ENCODE results near the gene APRT.

APRT gene

GRCh38 chr16:88842308-88842756, 30.6 kb upstream of the APRT start:
- H3K4me2 ChIP-seq (ENCODE audit: low read length, poor library complexity, severe bottlenecking) = no peak overlapping the region
- no peak overlapping the region for H2BK15ac ChIP-seq (ENCODE audit: low read depth, poor library complexity, severe bottlenecking)
- H4K91ac ChIP-seq (ENCODE audit: low read length) = no peak overlapping the region
- 88% methylated on average over 15 of the region's 15 CpGs for WGBS
- no peaks in the 10 kb centered on the region for H3K9me3 ChIP-seq (ENCODE audit: control insufficient read depth, low read length)
- H2AK5ac ChIP-seq (ENCODE audit: low read length, severe bottlenecking) = no peak overlapping the region
- H3K36me3 ChIP-seq (ENCODE audit: control insufficient read depth in 1 of 2, insufficient read depth in 2 of 2, low read depth in 1 of 2, low read length in 2 of 2) = peaks cover 39 to 71% of the 10 kb centered on the region in 2 experiments
- H3K4me1 ChIP-seq (ENCODE audit: control insufficient read depth, insufficient read depth, low read depth, low read length) = no peaks in the 10 kb centered on the region
- no peak overlapping the region for H3K4me3 ChIP-seq (ENCODE audit: insufficient read depth in 1 of 2, low read depth in 1 of 2, low read length in 2 of 2)
- H3K14ac ChIP-seq (ENCODE audit: low read length in 2 of 2) = no peak overlapping the region
- H2BK120ac ChIP-seq (ENCODE audit: low read depth, low read length) = no peak overlapping the region
- H2AFZ ChIP-seq (ENCODE audit: low read depth, low read length) = no peak overlapping the region
- no peaks in the 10 kb centered on the region for H3K27me3 ChIP-seq (ENCODE audit: control insufficient read depth in 1 of 2, insufficient read depth in 1 of 2, low read length in 2 of 2)
- no peak for DNase-seq
- H3K18ac ChIP-seq (ENCODE audit: low read depth in 1 of 2, low read length in 2 of 2) = no peak overlapping the region
- peaks cover 13% of the 10 kb centered on the region for H3K79me1 ChIP-seq (replicated peaks; ENCODE audit: low read length, poor library complexity, severe bottlenecking)
- no peak overlapping the region for H3K9ac ChIP-seq (ENCODE audit: low read length)
- no peak overlapping the region for H4K8ac ChIP-seq (ENCODE audit: low read length)
- H3K23ac ChIP-seq (ENCODE audit: low read length in 2 of 2) = no peak overlapping the region
- H2BK5ac ChIP-seq (ENCODE audit: low read depth, low read length, poor library complexity, severe bottlenecking) = no peak overlapping the region
- no peak overlapping the region for H3K4ac ChIP-seq (ENCODE audit: low read depth in 1 of 2, low read length in 2 of 2)
- no peak overlapping the region for H2BK12ac ChIP-seq (ENCODE audit: low read length in 2 of 2)
- no peak overlapping the region for H3K27ac ChIP-seq (ENCODE audit: low read length, poor library complexity, severe bottlenecking)

- DNase-seq = no peak
- Histone ChIP-seq H2BK5ac (ENCODE audit: low read depth, low read length, poor library complexity, severe bottlenecking) (no peak overlapping the region), H3K9me3 (ENCODE audit: control insufficient read depth, low read length) (no peaks in the 10 kb centered on the region), H3K4ac (ENCODE audit: low read depth in 1 of 2, low read length in 2 of 2) (no peak overlapping the region), H3K4me2 (ENCODE audit: low read length, poor library complexity, severe bottlenecking) (no peak overlapping the region), H3K36me3 (ENCODE audit: control insufficient read depth in 1 of 2, insufficient read depth in 2 of 2, low read depth in 1 of 2, low read length in 2 of 2) (peaks cover 39 to 74% of the 10 kb centered on the region in 2 experiments), H2AK5ac (ENCODE audit: low read length, severe bottlenecking) (no peak overlapping the region), H3K27ac (ENCODE audit: low read length, poor library complexity, severe bottlenecking) (no peak overlapping the region), H2BK15ac (ENCODE audit: low read depth, poor library complexity, severe bottlenecking) (no peak overlapping the region), H3K27me3 (ENCODE audit: control insufficient read depth in 1 of 2, insufficient read depth in 1 of 2, low read length in 2 of 2) (no peaks in the 10 kb centered on the region), H3K79me1 (replicated peaks; ENCODE audit: low read length, poor library complexity, severe bottlenecking) (peaks cover 12% of the 10 kb centered on the region), H3K23ac (ENCODE audit: low read length in 2 of 2) (no peak overlapping the region), H3K18ac (ENCODE audit: low read depth in 1 of 2, low read length in 2 of 2) (no peak overlapping the region), H4K8ac (ENCODE audit: low read length) (no peak overlapping the region), H3K4me1 (ENCODE audit: control insufficient read depth, insufficient read depth, low read depth, low read length) (no peaks in the 10 kb centered on the region), H3K14ac (ENCODE audit: low read length in 2 of 2) (no peak overlapping the region), H4K91ac (ENCODE audit: low read length) (no peak overlapping the region), H2AFZ (ENCODE audit: low read depth, low read length) (no peak overlapping the region), H3K4me3 (ENCODE audit: insufficient read depth in 1 of 2, low read depth in 1 of 2, low read length in 2 of 2) (no peak overlapping the region), H3K9ac (ENCODE audit: low read length) (no peak overlapping the region), H2BK12ac (ENCODE audit: low read length in 2 of 2) (no peak overlapping the region), H2BK120ac (ENCODE audit: low read depth, low read length) (no peak overlapping the region)
- 97% methylated on average over 38 of the region's 40 CpGs for WGBS
Measured at GRCh38 chr16:88841521-88842307, 30.0 kb upstream of the APRT start.

GRCh38 chr16:88840600-88841215, 29.0 kb upstream of the APRT start:
- Histone ChIP-seq H3K4me2 (ENCODE audit: low read length, poor library complexity, severe bottlenecking) (no peak overlapping the region), H4K8ac (ENCODE audit: low read length) (no peak overlapping the region), H2BK5ac (ENCODE audit: low read depth, low read length, poor library complexity, severe bottlenecking) (no peak overlapping the region), H3K27me3 (ENCODE audit: control insufficient read depth in 1 of 2, insufficient read depth in 1 of 2, low read length in 2 of 2) (no peaks in the 10 kb centered on the region), H2BK12ac (ENCODE audit: low read length in 2 of 2) (no peak overlapping the region), H3K4me1 (ENCODE audit: control insufficient read depth, insufficient read depth, low read depth, low read length) (no peaks in the 10 kb centered on the region), H3K14ac (ENCODE audit: low read length in 2 of 2) (no peak overlapping the region), H2BK120ac (ENCODE audit: low read depth, low read length) (no peak overlapping the region), H3K4ac (ENCODE audit: low read depth in 1 of 2, low read length in 2 of 2) (no peak overlapping the region), H3K9me3 (ENCODE audit: control insufficient read depth, low read length) (no peaks in the 10 kb centered on the region), H3K4me3 (ENCODE audit: insufficient read depth in 1 of 2, low read depth in 1 of 2, low read length in 2 of 2) (no peak overlapping the region), H3K79me1 (replicated peaks; ENCODE audit: low read length, poor library complexity, severe bottlenecking) (peaks cover 12% of the 10 kb centered on the region), H2AFZ (ENCODE audit: low read depth, low read length) (no peak overlapping the region), H4K91ac (ENCODE audit: low read length) (no peak overlapping the region), H3K23ac (ENCODE audit: low read length in 2 of 2) (no peak overlapping the region), H3K9ac (ENCODE audit: low read length) (no peak overlapping the region), H3K18ac (ENCODE audit: low read depth in 1 of 2, low read length in 2 of 2) (no peak overlapping the region), H3K36me3 (ENCODE audit: control insufficient read depth in 1 of 2, insufficient read depth in 2 of 2, low read depth in 1 of 2, low read length in 2 of 2) (peaks cover 43 to 80% of the 10 kb centered on the region in 2 experiments), H3K27ac (ENCODE audit: low read length, poor library complexity, severe bottlenecking) (no peak overlapping the region), H2BK15ac (ENCODE audit: low read depth, poor library complexity, severe bottlenecking) (no peak overlapping the region), H2AK5ac (ENCODE audit: low read length, severe bottlenecking) (no peak overlapping the region)
- 96% methylated on average over 30 of the region's 30 CpGs for WGBS
- no peak for DNase-seq

DNA sequence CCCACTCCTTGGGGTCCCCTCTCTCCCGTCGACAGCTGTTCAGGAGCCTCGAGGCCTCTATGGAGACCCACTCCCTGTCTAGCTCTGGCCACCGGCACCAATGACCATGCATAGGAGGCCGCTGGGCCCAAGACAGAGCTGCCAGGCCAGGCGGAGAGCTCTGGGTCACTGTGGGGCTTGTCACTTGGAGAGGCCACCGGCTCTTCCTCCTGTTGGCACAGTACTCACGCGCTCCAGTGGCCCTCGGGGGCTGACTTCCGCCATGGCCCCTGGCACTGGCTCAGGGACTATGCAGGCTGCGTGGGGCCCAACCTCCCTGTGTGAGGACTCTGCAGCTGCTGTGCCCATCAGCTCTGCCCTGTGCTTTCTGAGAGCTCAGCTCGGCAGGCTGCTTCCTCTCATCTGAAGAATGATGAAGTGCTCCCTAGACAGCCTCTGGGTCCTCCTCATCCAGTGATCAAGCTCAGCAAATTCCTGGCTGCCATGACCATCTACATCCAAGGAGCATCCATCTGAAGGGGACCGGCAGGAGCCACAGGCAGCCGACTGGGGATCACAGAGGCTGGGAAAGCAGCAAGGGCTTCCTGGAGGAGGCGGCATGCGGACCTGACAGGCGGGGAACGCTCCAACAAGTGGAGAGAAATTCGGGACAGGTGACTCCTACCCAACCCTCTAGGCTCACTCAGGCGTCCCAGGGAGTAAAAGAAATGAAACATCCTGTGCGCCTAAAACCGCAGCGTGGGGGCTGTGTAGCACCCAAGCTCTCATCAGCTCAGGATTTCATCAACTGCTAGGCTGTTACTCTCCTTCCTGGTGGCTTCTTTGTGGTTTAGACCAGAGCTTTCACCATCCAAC, 28.2 kb upstream of the APRT start:
- H3K14ac ChIP-seq (ENCODE audit: low read length in 2 of 2) = no peak overlapping the region
- no peak overlapping the region for H3K4me3 ChIP-seq (ENCODE audit: insufficient read depth in 1 of 2, low read depth in 1 of 2, low read length in 2 of 2)
- no peaks in the 10 kb centered on the region for H3K27me3 ChIP-seq (ENCODE audit: control insufficient read depth in 1 of 2, insufficient read depth in 1 of 2, low read length in 2 of 2)
- H2BK12ac ChIP-seq (ENCODE audit: low read length in 2 of 2) = no peak overlapping the region
- H3K9ac ChIP-seq (ENCODE audit: low read length) = no peak overlapping the region
- peaks cover 48 to 87% of the 10 kb centered on the region in 2 experiments for H3K36me3 ChIP-seq (ENCODE audit: control insufficient read depth in 1 of 2, insufficient read depth in 2 of 2, low read depth in 1 of 2, low read length in 2 of 2)
- no peaks in the 10 kb centered on the region for H3K9me3 ChIP-seq (ENCODE audit: control insufficient read depth, low read length)
- H2BK15ac ChIP-seq (ENCODE audit: low read depth, poor library complexity, severe bottlenecking) = no peak overlapping the region
- no peak overlapping the region for H2AK5ac ChIP-seq (ENCODE audit: low read length, severe bottlenecking)
- H3K79me1 ChIP-seq (replicated peaks; ENCODE audit: low read length, poor library complexity, severe bottlenecking) = peaks cover 12% of the 10 kb centered on the region
- no peak overlapping the region for H2AFZ ChIP-seq (ENCODE audit: low read depth, low read length)
- H4K8ac ChIP-seq (ENCODE audit: low read length) = no peak overlapping the region
- H3K4ac ChIP-seq (ENCODE audit: low read depth in 1 of 2, low read length in 2 of 2) = no peak overlapping the region
- H3K4me2 ChIP-seq (ENCODE audit: low read length, poor library complexity, severe bottlenecking) = no peak overlapping the region
- no peak overlapping the region for H3K27ac ChIP-seq (ENCODE audit: low read length, poor library complexity, severe bottlenecking)
- H2BK120ac ChIP-seq (ENCODE audit: low read depth, low read length) = no peak overlapping the region
- H3K18ac ChIP-seq (ENCODE audit: low read depth in 1 of 2, low read length in 2 of 2) = no peak overlapping the region
- no peaks in the 10 kb centered on the region for H3K4me1 ChIP-seq (ENCODE audit: control insufficient read depth, insufficient read depth, low read depth, low read length)
- H3K23ac ChIP-seq (ENCODE audit: low read length in 2 of 2) = no peak overlapping the region
- 94% methylated on average over 24 of the region's 24 CpGs for WGBS
- H4K91ac ChIP-seq (ENCODE audit: low read length) = no peak overlapping the region
- no peak for DNase-seq
- no peak overlapping the region for H2BK5ac ChIP-seq (ENCODE audit: low read depth, low read length, poor library complexity, severe bottlenecking)

Measured in mesenchymal stem cell (in vitro differentiated cells and primary cell).